GM21390 (cell line): Measurements from ENCODE around the gene TIMP4.

Experiments used
- ATAC-seq: cut with Tn5 transposase; IDR thresholded peaks from one replicate; pipeline ENCODE4 v1.9.1; 2021; ENCODE audit not compliant: unreplicated experiment

TIMP4 gene

GRCh38 chr3:12186046-12186445 lies 27.3 kb upstream of the TIMP4 start:
- no peak for ATAC-seq

DNA sequence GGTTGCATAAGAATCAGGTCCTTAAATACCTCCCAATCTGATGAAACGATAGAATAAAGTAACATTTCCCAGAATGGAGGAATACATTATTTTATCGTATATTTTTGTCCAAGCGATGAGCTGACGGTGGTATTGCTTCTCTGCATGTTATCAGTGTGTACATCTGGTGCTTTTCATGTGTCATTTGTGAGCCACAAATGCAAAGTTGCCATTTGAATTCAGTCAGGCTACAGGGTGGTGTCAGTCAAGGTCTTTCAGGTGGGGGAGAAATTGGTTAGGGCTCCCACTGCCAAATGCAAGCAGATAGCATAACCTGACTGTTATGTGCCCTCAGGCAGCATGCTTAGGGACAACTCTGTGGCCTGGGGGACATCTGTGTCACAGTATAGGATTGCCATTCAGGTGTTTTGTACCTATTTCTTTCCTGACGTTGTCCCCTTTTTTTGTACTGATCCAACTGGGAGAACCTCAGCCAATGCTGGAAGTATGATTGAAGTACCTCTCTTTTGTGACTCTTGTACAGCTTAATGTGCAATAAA lies 26.5 kb upstream of the TIMP4 start:
- no peak for ATAC-seq

DNA sequence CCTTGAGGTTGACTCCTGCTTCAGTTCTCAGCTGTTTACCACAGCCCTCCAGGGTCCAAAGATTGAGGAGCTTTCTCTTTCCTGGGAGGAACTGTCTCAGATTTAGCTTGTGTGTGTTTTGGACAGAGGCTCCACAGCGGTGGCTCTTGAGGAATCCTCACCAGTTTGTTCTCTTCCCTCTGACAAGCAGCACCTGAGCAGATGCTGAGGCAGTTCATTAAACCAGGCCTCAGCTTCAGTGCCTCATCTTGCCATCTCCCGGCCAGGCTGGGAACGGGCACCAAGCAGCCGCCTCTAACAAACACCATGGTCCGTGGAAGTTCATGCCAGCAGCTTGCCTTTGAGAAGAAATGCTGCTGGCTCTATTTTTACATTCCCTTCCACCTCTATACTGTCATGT lies 25.8 kb upstream of the TIMP4 start:
- ATAC-seq: no peak

DNA sequence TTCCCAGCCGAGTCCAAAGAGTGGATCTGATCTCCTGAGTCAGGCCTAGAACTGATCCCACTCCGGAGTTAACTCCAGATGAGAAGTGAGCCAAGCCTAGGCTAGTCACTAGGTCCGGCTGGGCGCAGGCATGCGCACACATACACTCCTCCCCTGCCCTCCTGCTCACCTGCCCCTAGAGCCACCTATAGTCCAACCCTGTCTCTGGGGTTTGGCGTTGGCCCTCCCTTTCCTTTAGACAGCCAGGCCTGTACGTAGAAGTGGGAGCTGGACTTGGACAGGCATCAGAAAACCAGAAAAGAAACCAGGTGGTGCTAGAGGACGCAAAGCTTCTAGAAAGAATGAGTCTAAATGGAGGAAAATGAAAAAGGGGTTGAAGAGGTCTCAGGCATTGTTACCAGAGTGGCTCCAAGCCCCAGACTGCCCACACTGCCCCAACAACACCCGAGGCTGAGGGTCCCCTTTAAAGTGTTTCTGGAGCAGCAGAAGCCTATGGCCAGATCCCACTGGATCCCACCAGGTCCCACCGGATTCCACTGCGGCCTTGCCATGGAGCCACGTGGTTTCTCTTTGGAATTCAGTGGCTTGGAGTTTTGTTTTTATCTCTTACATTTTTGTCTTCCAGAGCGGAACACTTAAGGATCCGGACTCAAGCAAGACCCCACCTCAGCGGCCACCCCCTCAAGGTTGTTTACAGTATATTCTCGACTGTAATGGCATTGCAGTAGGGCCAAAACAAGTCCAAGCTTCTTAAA lies 24.2 kb upstream of the TIMP4 start:
- ATAC-seq: no peak

DNA sequence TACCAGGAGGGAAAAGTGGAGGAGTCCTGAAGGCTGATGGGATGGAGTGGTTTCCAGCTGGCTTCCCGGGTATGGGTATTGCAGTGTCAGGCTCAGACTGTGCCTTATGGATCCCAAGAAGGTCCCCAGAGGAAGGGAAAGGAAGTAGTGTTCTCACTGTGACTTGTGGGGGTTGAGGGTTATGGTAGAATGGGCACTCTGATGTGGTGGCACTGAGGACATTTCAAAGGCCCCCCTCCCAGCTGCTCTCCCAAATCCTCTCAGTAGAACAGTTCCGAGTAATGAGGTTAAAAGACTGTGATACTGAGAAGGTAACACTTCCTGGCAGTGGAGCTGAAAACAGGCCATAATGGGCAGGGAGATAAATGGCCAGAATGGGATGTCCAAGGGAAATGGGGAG lies 23.1 kb upstream of the TIMP4 start:
- ATAC-seq: no peak

DNA sequence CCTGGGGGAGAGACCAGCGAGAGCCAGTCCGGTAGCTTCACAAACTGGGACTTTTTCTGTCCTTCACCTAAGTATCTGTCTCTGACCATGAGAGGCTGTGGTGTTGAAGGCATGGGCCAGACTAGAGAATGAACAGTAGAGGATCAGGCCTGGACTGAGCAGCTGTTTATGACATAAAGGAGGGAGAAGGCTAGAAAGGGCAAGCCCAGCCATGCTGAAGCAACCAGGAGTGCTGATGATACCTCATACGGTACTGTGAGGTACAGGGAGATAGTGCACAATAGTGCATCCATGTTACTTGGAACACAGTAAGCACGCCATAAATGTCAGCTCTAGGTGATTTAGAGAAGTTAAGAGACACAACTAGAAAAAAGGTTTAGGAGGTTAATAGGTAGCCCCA lies 22.6 kb upstream of the TIMP4 start:
- ATAC-seq: no peak

DNA sequence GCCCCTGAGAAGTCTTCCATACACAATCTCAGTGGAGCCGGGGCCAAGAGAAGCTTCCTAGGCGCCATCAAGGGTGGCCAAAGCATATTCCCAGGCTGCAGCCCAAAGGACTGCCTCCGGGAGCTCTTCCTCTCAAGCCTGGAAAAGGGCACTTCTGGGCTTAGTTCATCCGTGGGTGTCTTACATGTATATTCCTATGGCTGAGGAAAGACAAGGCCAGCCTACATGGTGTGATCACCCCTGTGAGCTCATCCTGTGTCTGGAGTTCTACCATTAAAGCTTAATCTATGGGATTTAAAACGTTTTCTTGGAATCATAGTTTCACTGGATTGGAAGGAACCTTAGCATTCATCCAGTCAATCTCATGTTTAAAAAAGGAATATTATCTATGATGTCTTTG lies 21.9 kb upstream of the TIMP4 start:
- ATAC-seq: no peak

DNA sequence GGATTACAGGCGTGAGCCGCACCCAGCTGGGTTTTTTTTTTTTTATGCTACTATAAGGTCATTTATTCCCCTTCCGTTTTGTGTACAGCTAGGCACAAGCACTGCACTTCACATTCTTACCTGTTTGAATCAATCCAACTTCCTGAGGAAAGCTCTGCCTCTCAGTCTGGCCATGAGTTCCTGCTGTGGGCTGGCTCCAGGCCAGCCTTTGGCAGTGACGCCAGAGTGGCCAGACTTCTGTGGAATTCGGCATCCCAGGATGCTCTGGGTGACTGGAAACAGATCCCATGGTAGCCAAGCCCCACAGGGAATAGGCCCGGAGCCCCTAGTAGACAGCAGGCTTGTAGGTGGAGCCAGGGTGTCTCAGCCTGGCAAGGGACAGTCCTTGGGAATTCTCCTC lies 21.5 kb upstream of the TIMP4 start:
- ATAC-seq: no peak

DNA sequence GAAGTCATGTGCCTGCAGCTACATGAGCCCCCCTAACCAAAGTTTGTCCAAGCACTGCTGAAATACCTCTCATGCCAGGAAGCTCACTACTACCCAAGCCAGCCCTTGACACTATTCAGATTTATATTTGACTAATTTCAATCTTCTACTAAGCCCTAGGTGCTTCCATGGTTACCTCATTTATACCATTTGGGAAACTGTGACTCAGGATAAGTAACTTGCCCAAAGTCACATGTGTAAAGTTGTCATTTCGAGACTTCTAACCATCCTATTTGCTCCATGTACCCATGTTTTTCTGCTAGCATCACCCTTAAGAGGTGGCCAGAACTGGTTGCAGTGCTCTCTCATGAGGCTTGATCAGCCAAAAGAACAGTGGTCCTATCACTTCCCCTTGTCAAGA lies 20.7 kb upstream of the TIMP4 start:
- no peak for ATAC-seq

GRCh38 chr3:12178091-12178820 lies 19.5 kb upstream of the TIMP4 start:
- ATAC-seq: no peak

- no peak for ATAC-seq
These were observed 18.4 kb upstream of the TIMP4 start for GRCh38 chr3:12177126-12177525.

GRCh38 chr3:12175844-12176453 lies 17.2 kb upstream of the TIMP4 start:
- ATAC-seq: no peak

DNA sequence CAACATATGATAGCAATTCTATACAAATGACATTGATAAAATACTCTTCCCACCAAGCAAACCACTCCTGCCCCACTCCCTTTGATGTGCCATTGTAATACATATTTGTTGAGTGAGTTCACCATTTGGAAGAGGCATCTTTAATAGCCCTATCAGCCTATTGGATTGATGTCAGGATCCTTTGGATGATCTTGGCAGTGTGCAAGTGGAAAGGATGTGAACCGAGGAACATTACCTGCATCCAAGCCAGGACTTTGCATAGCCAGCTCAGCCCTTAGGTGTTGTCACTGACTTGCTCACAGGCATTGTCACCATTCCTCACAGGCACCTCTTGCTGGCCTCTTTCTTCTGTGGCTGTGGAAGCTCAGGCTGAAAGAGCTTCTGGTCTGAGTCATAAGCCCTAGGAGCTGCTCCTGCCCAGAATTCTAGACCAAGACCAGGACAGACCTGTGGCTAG lies 16.5 kb upstream of the TIMP4 start:
- ATAC-seq: no peak

- ATAC-seq: no peak
These were observed 11.5 kb upstream of the TIMP4 start for GRCh38 chr3:12170207-12170606.

GRCh38 chr3:12165909-12166308 lies 7.2 kb upstream of the TIMP4 start:
- no peak for ATAC-seq

DNA sequence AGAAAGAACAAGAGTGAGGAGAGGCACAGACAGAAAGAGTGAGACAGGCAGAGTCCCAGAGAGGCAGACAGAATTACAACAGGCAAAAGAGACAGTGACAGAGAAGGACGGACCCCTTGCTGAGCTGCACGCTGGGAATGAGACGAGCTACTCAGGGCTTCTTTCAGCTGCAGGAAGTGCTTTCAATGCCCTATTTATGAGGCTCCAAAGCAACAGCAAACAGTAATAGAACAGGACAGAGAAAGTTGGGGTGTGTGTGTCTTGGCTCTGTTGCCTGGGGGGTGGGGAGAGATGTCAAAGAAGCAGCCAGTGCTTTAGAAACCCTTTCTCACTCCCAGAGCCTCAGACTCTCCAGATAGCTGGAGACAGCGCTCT lies 502 bp upstream of the TIMP4 start:
- no peak for ATAC-seq

DNA sequence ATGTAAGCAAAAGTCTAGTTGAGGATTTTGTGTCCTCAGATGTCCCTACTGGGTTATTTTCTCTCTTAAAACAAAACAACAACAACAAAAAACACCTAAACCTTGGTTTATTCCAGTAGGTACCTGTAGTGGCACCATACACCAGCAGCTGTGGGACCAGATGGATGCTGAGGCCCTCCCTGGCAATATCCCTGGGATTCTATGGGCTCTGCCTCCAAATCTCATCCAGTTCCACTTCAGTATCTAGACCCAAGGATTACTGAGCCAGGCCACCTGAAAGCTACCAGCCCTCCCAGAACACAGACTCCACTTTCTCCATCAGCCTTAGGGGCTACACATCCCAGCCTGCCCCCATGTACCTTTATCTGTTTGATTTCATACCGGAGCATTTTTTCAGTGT lies 1.7 kb downstream of the TIMP4 start:
- ATAC-seq: no peak

GRCh38 chr3:12155828-12156227 lies 2.9 kb downstream of the TIMP4 start:
- no peak for ATAC-seq

GRCh38 chr3:12155264-12155663 lies 3.4 kb downstream of the TIMP4 start:
- no peak for ATAC-seq

DNA sequence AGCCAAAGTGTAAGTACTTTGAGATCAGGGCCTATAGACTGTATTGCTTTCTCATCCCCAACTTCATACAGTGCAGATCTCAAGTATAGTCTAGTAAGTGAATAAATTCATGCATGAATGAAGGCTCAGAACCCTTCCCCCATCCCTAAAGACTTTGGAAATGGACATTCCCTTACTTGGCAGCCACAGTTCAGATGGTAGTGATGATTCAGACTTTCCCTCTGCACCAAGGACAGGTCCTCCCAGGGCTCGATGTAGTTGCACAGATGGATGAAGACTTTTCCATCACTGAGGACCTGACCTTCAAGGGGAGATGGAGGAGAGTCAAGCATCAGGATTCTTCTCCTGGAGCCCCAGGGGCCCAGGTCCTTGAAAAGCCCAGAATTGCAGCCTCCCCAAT lies 4.6 kb downstream of the TIMP4 start:
- no peak for ATAC-seq

- no peak for ATAC-seq
These were observed 8.6 kb downstream of the TIMP4 start for GRCh38 chr3:12150112-12150511.

- no peak for ATAC-seq
These were observed 9.7 kb downstream of the TIMP4 start for GRCh38 chr3:12149029-12149428.
